Activated T-cell treated with anti-CD3 and anti-CD28 coated beads, Interleukin-2, amount 50 U/mL, for 72 hours (primary cell): ENCODE results near the gene NPEPPS. TPM values are rescaled to one million over a fixed set of nuclear protein-coding genes. Genes with fewer than 3 reads are reported as not detected.
"Not testable (repeated sequence)": the region's sequence is repeated elsewhere in the genome, so short reads cannot be mapped to it uniquely, and the experiment has no call there.

Experiments used
- ATAC-seq, 2 donors: fragments of 150-1000 bp; cut with Tn5 transposase; replicated peaks in 1 of 2; 2 replicates each; pipeline ENCODE4 v1.10.0; 2021; ENCODE audit warnings: moderate library complexity in 2 of 2, mild to moderate bottlenecking in 1 of 2
- DNase-seq, 2 donors: peaks; one replicate each; pipeline ENCODE4 v3.0.0; 2021 to 2022; ENCODE audit warnings: mixed read lengths in 1 of 2
- H3K27ac Mint-ChIP-seq: one replicate; pipeline ENCODE4 v1.8.0; 2022; ENCODE audit warnings: mild to moderate bottlenecking, moderate library complexity, mixed read lengths
- H3K27me3 Mint-ChIP-seq: one replicate; pipeline ENCODE4 v1.8.0; 2022; ENCODE audit warnings: low read depth, mixed read lengths
- H3K36me3 Mint-ChIP-seq, 2 donors: one replicate each; pipeline ENCODE4 v1.8.0; 2022; ENCODE audit warnings: mixed read lengths in 2 of 2, mild to moderate bottlenecking in 1 of 2; ENCODE audit not compliant: insufficient read depth in 2 of 2
- H3K4me1 Mint-ChIP-seq: one replicate; pipeline ENCODE4 v1.8.0; 2022; ENCODE audit warnings: low read depth, mixed read lengths
- H3K4me3 Mint-ChIP-seq, 2 donors: one replicate each; pipeline ENCODE4 v1.8.0; 2022; ENCODE audit warnings: mild to moderate bottlenecking in 2 of 2, mixed read lengths in 2 of 2, moderate library complexity in 2 of 2
- H3K9me3 Mint-ChIP-seq, 2 donors: one replicate each; pipeline ENCODE4 v1.8.0; 2022; ENCODE audit warnings: mixed read lengths in 2 of 2
- total RNA-seq, 2 donors: library from RNA; stranded (reverse); gene quantifications; one replicate each; pipeline ENCODE4 v1.2.3, GENCODE V29; 2022

Gene NPEPPS
- total RNA-seq, 2 donors from 2014 or later: 157 to 163 TPM

DNA sequence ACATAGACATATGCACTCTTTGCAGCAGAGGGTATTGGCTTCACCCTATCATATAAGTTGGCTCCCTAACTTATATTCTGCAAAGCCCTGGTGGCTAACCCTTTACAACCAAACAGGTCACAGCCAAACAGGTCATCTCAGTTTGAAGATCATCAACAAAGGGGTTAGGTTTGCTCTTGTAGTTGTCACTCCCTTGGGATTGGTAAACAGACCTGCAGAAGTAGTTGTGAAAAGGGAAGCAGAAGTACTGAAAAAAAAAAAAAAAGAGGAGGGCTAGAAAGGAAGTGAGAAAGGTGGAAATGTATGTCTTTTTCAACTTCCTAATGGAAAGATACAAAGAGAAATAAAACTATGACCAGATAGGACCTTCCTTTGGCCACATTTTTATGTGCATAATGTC, 8.6 kb upstream of the NPEPPS start:
- H3K4me1 Mint-ChIP-seq, H3K27ac Mint-ChIP-seq, ATAC-seq, H3K27me3 Mint-ChIP-seq, H3K9me3 Mint-ChIP-seq, H3K36me3 Mint-ChIP-seq, H3K4me3 Mint-ChIP-seq, DNase-seq: not testable (repeated sequence)

DNA sequence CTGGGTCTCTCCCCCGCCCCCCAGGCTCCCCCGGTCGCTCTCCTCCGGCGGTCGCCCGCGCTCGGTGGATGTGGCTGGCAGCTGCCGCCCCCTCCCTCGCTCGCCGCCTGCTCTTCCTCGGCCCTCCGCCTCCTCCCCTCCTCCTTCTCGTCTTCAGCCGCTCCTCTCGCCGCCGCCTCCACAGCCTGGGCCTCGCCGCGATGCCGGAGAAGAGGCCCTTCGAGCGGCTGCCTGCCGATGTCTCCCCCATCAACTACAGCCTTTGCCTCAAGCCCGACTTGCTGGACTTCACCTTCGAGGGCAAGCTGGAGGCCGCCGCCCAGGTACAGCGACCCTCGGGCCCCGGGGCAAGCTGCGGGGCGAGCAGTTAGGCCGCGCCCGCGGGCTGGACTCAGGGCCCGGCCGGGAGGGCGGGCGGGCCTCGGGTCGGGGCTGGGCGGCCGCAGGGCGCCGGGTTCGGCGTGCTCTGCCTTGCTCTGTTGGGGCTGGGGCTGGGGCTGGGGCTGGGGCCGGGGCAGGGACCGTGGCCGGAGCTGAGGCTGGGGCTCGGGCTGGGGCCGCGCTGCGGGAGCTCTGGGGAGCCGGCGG, 419 bp downstream of the NPEPPS start:
- not testable (repeated sequence) for H3K27me3 Mint-ChIP-seq, H3K36me3 Mint-ChIP-seq, H3K4me1 Mint-ChIP-seq, H3K9me3 Mint-ChIP-seq, H3K27ac Mint-ChIP-seq
- H3K4me3 Mint-ChIP-seq: peak overlapping the region in 1 of 2 donors; percentile 92
- DNase-seq (peak in 1 of 2 donors; percentile 13), ATAC-seq (peak; percentile 50 to 56)

DNA sequence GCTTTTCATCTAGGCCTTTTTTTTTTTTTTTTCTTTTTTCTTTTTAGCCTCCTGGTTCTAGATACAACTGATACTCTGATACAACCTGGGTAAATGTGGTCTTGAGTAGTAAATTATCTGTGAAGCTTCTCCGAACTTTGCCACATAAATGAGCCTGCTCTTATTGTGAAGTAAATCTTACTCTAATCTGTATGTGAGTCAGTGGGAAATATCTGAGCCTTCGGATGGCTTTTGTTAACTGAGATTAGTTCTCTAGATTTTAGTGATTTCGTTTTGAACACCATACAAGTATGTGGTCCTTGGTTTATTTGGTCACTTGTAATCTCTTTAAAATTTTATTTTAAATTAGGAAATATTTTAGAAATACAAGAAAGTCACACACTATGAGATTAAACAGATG, 8.2 kb downstream of the NPEPPS start:
- DNase-seq, H3K9me3 Mint-ChIP-seq, H3K4me3 Mint-ChIP-seq, H3K36me3 Mint-ChIP-seq, H3K27me3 Mint-ChIP-seq, H3K4me1 Mint-ChIP-seq, ATAC-seq: not testable (repeated sequence)
- peak overlapping the region; percentile 46 for H3K27ac Mint-ChIP-seq

DNA sequence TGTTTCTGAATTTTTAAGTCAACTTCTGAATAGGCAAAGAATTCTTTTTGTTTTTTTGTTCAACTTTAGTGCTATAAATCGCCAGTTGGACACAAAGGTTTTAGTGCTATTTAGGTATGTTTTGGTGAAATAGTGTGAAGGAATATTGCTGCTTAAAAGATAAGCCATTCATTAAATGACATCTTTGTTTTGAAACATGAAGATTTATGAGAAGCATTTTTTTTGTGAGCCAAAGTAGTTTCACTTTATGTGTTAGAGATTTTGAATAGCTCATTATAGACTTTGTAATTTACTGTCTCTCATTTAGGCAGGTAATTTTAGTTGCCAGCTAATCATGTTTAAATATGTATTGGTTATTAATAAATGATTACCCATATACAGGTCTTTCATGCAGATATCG, 10.8 kb downstream of the NPEPPS start:
- H3K27me3 Mint-ChIP-seq, ATAC-seq, DNase-seq, H3K4me3 Mint-ChIP-seq, H3K36me3 Mint-ChIP-seq, H3K9me3 Mint-ChIP-seq, H3K27ac Mint-ChIP-seq, H3K4me1 Mint-ChIP-seq: not testable (repeated sequence)

DNA sequence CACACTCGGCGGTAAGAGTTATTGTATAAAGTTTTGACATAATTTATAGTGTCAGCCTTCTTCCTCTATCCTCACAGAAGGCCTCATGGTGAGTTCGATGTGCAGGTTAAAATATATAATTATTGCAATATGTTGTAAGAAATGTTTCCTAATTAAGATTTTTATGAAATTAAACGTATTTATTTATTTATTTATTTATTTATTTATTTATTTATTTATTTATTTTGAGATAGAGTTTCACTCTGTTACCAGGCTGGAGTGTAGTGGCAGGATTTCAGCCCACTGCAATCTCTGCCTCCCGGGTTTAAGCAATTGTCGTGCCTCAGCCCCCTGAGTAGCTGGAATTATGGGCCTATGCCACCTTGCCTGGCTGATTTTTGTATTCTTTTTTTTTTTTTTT, 13.4 kb downstream of the NPEPPS start:
- H3K27me3 Mint-ChIP-seq, H3K4me1 Mint-ChIP-seq, H3K9me3 Mint-ChIP-seq, H3K36me3 Mint-ChIP-seq, ATAC-seq, H3K4me3 Mint-ChIP-seq, DNase-seq, H3K27ac Mint-ChIP-seq: not testable (repeated sequence)

DNA sequence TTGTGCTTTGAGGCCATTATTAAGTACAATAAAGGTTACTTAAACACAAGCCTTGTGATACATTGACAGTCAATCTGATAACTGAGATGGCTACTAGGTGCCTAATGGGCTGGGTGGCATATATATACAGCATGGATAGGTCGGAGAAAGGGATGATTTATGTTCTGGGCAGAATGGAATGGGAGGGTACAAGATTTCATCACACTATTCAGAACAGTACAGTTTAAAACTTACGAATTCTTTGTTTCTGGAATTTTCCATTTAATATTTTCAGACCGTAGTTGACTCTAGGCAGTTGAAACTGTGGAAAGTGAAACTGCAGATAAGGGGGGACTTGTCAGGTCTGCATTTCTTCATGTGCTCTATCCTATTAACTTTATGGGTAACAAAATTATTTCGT, 23.8 kb downstream of the NPEPPS start:
- not testable (repeated sequence) for H3K9me3 Mint-ChIP-seq, ATAC-seq, H3K4me1 Mint-ChIP-seq, H3K27me3 Mint-ChIP-seq, H3K4me3 Mint-ChIP-seq, DNase-seq, H3K27ac Mint-ChIP-seq
- peaks cover 0 to 14% of the 10 kb centered on the region in 2 donors for H3K36me3 Mint-ChIP-seq

DNA sequence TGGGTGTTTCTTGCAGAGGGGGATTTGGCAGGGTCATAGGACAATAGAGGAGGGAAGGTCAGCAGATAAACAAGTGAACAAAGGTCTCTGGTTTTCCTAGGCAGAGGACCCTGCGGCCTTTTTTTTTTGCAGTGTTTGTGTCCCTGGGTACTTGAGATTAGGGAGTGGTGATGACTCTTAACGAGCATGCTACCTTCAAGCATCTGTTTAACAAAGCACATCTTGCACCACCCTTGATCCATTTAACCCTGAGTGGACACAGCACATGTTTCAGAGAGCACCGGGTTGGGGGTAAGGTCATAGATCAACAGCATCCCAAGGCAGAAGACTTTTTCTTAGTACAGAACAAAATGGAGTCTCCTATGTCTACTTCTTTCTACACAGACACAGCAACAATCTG, 25.2 kb downstream of the NPEPPS start:
- not testable (repeated sequence) for H3K27me3 Mint-ChIP-seq, ATAC-seq, DNase-seq, H3K4me1 Mint-ChIP-seq, H3K4me3 Mint-ChIP-seq, H3K27ac Mint-ChIP-seq, H3K9me3 Mint-ChIP-seq
- H3K36me3 Mint-ChIP-seq: peaks cover 0 to 10% of the 10 kb centered on the region in 2 donors

DNA sequence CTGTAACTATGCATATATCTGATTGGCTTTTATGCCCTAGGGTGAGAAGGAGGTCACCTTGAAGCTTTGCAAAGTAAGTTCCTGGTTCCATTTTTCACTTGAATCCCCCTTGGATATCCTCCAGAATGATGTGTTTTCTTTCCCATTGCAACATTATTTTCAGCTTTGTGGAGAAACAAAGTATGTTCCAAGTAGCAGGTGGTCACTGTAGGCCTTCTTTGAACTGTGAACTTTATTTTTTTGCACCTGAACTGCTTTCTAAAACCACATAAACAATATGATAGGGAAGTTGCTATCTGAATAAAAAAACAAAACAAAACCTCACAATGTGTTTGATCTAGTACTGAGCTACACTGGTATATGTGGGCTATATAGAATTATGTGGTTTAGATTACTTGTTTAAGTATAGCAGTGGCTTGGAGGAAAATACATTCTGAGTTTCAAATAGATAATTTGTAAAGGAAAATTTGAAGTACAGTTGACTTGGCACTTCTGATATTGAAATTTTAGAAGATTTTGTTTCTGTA, 29.7 kb downstream of the NPEPPS start:
- ATAC-seq, H3K4me1 Mint-ChIP-seq, H3K27ac Mint-ChIP-seq, DNase-seq, H3K27me3 Mint-ChIP-seq, H3K4me3 Mint-ChIP-seq, H3K9me3 Mint-ChIP-seq, H3K36me3 Mint-ChIP-seq: not testable (repeated sequence)

DNA sequence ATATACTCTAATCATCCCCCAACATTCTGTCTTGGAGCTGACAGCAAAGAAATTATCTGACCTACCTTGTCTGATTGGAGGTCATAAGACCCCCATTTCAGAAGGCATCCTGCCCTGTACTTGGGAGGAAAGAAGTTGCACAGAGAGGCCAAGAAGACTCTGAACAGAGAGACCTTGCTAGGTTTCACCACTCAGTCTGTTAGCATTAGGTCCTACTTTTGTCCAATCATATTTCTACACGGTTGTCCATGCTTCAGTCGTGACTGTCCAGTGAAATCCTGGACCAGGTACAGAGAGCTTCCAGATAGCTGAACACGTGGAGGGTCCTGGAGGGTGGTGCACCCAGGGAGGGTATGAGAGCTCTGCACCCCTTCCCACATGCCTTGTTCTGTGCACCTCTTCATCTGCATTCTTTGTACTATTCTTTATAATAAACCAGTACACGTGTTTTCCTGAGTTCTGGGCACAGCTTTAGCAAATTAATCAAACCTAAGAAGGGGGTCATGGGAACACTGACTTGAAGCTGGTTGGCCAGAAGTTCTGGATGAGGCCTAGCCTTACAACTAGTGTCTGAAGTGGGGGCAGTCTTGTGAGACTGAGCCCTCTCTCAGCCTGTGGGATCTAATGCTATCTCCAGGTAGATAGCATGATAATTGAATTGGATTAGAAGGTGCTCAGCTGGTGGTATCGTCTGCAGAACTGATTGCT, 30.9 kb downstream of the NPEPPS start:
- not testable (repeated sequence) for DNase-seq, H3K36me3 Mint-ChIP-seq, H3K27ac Mint-ChIP-seq, H3K9me3 Mint-ChIP-seq, H3K27me3 Mint-ChIP-seq, H3K4me3 Mint-ChIP-seq, ATAC-seq
- H3K4me1 Mint-ChIP-seq: peaks cover 12% of the 10 kb centered on the region

DNA sequence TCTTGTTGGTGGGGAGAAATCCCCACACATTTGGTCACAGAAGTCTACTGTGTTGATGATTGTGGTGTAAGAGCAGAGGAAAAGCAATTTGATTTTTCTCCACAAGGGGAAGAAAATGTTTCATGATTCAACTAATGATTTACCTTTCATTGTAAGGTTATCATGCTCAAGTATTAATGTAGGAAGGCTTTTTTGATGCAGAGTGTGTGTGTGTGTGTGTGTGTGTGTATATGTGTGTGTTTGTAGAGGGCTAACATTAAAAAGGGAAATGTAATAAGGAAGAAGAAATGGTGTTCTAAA, 31.4 kb downstream of the NPEPPS start:
- DNase-seq, H3K27ac Mint-ChIP-seq, H3K9me3 Mint-ChIP-seq, ATAC-seq, H3K4me3 Mint-ChIP-seq, H3K27me3 Mint-ChIP-seq, H3K36me3 Mint-ChIP-seq: not testable (repeated sequence)
- H3K4me1 Mint-ChIP-seq: peaks cover 17% of the 10 kb centered on the region

DNA sequence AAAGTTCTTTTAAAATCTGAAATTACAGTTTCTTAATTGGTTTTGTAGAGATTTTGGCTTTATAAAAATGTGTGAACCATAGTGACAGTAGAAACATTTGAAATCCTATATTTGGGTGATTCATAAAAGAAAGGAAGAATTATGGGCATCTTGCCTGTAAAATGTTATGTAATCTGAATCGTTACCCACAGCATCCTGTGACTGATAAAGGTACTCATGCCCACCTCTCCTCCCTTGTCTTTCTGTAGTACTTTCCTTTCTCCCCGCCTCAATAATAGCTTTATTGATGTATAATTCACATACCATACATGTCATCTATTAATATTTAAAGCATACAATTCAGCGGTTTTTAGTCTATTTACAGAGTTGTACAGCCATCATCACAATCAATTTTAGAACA, 36.4 kb downstream of the NPEPPS start:
- DNase-seq, H3K27ac Mint-ChIP-seq, H3K27me3 Mint-ChIP-seq, H3K4me3 Mint-ChIP-seq, H3K9me3 Mint-ChIP-seq, H3K4me1 Mint-ChIP-seq, ATAC-seq, H3K36me3 Mint-ChIP-seq: not testable (repeated sequence)

DNA sequence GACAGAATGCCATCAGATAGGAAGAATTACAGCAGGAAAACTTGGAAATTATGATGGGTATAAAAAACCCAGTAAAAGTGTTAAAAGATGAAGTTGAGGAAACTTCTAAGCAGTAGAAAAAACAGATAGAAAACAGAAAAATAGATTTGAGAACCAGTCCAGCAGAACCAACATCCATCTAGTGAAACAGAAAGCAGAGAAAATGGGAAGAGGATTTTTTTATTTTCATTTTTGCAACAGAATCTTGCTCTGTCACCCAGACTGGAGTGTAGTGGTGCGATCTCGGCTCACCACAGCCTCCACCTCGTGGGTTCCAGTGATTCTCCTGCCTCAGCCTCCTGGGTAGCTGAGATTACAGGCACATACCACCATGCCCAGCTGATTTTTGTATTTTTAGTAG, 41.7 kb downstream of the NPEPPS start:
- H3K4me3 Mint-ChIP-seq, H3K36me3 Mint-ChIP-seq, H3K27ac Mint-ChIP-seq, H3K9me3 Mint-ChIP-seq, H3K27me3 Mint-ChIP-seq, ATAC-seq, H3K4me1 Mint-ChIP-seq, DNase-seq: not testable (repeated sequence)

DNA sequence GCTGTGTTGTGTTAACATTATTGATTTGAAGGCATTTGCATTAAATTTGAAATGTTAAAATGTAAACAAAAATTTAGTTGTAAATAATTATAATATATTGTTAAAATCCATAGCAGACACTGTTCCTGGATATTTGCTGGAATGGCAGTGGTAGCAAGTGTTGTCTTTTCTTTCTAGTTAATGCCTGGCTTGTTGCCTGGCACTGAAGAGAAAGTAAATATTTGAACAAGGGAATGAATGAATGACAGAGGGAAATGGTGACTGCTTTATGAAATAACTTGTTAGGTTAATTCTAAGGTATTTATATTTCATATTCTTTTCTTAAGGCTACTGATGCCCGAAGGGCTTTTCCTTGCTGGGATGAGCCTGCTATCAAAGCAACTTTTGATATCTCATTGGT, 51.5 kb downstream of the NPEPPS start:
- H3K4me3 Mint-ChIP-seq, H3K27ac Mint-ChIP-seq, ATAC-seq, H3K27me3 Mint-ChIP-seq, H3K36me3 Mint-ChIP-seq, H3K4me1 Mint-ChIP-seq, DNase-seq, H3K9me3 Mint-ChIP-seq: not testable (repeated sequence)
